Adipocyte (in vitro differentiated cells): ENCODE data around the gene EYA2.

Experiments used
- DNase-seq: peaks from one replicate; pipeline ENCODE4 v3.0.0-alpha.2; 2015; ENCODE audit warnings: low read depth
- H3K27me3 ChIP-seq: replicated peaks from 2 replicates; pipeline ENCODE4 v1.7.0; 2013; ENCODE audit warnings: mild to moderate bottlenecking, low read length, moderate library complexity; ENCODE audit not compliant: control insufficient read depth, insufficient read depth
- H3K36me3 ChIP-seq: 2 replicates; pipeline ENCODE4 v1.7.0; 2013; ENCODE audit warnings: low read length, mild to moderate bottlenecking, moderate library complexity; ENCODE audit not compliant: control insufficient read depth, insufficient read depth, severe bottlenecking
- H3K4me1 ChIP-seq: 2 replicates; pipeline ENCODE4 v1.7.0; 2013; ENCODE audit warnings: mild to moderate bottlenecking, low read length, moderate library complexity; ENCODE audit not compliant: control insufficient read depth, insufficient read depth
- H3K4me3 ChIP-seq: 2 replicates; pipeline ENCODE4 v1.7.0; 2013; ENCODE audit warnings: mild to moderate bottlenecking, low read length, moderate library complexity
- H3K9ac ChIP-seq: 2 replicates; pipeline ENCODE4 v1.7.0; 2013; ENCODE audit warnings: mild to moderate bottlenecking, low read length, moderate library complexity
- H3K9me3 ChIP-seq: 2 replicates; pipeline ENCODE4 v1.7.0; 2013; ENCODE audit warnings: mild to moderate bottlenecking, low read length, moderate library complexity; ENCODE audit not compliant: control insufficient read depth

Gene EYA2

DNA sequence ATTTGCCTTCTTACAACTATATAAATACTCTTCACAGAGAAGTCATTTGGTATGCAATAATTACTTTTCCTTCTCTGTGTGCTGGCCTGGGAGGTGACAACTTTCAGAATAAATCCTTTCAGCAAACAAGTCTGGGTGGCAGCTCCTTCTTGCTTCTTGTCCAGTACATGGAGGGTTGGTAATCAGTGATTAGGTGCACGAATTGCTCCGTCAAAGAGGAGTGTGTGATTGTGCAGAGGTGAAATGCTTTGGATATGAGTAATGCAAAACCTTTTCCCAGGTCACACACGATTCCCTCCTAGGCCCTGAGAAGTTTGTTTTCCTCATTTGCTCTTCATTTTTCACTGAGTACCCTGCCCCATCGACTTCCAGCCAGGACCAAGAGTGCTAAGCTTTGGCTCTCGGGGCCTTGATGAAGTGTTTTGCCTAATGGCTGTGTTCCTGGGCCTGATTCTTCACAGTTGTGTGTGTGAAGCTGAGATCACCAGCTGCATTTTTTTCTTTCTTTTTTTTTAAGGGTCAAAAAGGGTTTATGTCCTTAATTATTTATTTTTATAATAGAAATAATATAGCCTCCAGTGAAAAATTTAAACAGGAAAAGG lies 245.4 kb downstream of the EYA2 start:
- no peak for DNase-seq
- peaks cover 8% of the 10 kb centered on the region for H3K4me1 ChIP-seq
- no peaks in the 10 kb centered on the region for H3K27me3 ChIP-seq
- H3K4me3 ChIP-seq, result no peak overlapping the region
- H3K36me3 ChIP-seq, result no peaks in the 10 kb centered on the region
- peaks cover 4% of the 10 kb centered on the region for H3K9me3 ChIP-seq
- H3K9ac ChIP-seq, result no peak overlapping the region

DNA sequence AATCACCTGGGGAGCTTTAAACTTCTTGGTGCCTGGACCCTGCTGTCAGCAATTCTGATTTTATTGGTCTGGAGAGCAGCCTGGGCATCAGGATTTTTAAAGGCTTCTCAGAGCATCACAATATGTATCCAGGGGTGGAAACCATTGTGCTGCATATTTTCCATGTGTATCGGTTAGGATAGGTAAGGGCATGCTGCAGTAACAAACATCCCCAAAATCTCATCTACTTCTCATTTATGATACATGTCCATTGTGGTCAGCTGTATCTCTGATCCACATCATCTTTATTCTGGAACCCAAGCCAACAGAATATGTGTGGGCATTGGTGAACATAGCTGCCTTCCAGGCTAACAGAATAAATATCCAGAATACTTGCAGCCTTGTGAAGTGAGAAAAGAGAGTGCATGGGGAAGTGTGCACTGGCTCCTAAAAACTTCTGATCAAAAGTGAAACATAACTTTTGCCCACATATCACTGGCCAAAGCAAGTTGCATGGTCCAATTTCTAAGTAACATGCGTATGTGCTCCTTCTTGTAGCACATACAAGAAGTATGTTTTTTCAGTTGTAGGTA lies 246.8 kb downstream of the EYA2 start:
- Histone ChIP-seq H3K36me3 (no peaks in the 10 kb centered on the region), H3K9me3 (peaks cover 4% of the 10 kb centered on the region), H3K4me1 (peaks cover 8% of the 10 kb centered on the region), H3K27me3 (no peaks in the 10 kb centered on the region), H3K9ac (no peak overlapping the region), H3K4me3 (no peak overlapping the region)
- DNase-seq, result no peak

DNA sequence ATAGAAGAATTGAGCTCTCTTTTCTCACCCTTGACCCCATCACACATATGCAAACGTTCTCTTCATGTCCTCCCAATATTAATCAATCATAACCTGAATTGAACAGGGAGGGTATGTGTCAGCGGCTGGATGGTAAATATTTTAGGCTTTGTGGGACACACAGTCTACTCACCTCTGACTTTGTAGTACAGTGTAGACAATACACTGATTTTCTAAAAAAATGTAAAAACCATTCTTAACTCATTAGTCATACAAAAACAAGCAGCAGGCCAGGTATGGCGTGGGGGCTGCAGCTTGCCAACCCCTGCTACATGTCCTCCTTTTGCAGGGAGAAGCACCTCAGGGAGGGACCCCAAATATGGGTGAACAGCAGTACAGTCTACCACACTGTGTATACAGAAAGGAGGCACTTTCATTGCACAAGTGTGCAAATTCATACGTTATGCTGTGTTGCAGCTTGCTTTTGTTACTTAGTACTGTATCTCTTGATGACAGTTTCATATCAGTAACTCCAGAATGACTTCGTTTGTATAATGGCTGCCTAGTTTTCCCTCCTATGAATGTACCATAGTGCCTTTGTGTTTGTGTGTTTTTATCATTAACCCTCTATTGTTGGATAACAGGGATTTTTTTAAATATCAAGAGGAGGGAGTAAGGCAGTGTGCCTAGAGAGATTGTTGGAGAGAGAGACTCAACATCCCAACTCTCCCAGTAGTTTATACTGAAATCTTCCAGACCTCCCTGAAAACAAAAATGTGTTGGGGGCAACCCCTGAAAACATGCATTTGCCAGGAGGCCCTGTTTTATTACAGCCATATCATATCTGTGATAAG lies 247.5 kb downstream of the EYA2 start:
- DNase-seq, result no peak
- peaks cover 3% of the 10 kb centered on the region for H3K4me1 ChIP-seq
- no peaks in the 10 kb centered on the region for H3K36me3 ChIP-seq
- H3K27me3 ChIP-seq, result no peaks in the 10 kb centered on the region
- peaks cover 4% of the 10 kb centered on the region for H3K9me3 ChIP-seq
- H3K4me3 ChIP-seq, result no peak overlapping the region
- H3K9ac ChIP-seq, result no peak overlapping the region

DNA sequence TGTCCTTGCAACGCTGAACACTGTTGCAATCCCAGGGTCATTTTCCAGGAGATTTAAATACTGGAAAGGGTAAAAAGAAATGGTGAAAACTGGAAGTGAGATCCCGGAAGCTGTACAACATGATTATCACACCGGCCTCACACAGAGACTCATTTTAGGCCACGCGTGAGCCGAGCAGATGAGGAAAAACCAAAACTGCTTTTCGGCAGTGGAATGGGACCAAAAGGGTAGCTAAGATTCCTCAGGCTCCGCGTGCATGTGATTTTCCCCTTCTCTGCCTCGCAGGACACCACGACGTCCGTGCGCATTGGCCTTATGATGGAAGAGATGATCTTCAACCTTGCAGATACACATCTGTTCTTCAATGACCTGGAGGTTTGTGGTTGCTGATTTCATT lies 248.1 kb downstream of the EYA2 start:
- Histone ChIP-seq H3K27me3 (no peaks in the 10 kb centered on the region), H3K4me1 (peaks cover 3% of the 10 kb centered on the region), H3K9ac (no peak overlapping the region), H3K36me3 (no peaks in the 10 kb centered on the region), H3K9me3 (peaks cover 4% of the 10 kb centered on the region), H3K4me3 (no peak overlapping the region)
- DNase-seq, result no peak

DNA sequence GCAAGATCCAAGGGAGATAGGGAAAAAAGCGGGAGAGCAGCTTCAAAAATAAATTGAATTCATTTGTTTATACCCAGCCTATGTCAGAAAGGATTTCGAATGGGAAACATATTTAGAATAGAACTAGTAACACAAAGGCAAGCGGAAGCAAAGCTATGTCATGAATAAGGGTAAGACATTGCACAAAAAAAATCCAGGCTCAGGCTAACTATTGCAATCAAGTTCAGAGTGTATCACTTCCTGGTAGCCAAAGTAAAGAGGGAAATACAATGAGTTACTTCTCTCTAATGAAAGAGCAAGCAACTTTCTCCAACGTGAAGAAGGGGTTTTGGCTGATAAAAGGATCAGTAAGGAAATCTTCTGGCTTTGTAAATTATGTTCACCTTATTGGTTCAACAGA lies 249.0 kb downstream of the EYA2 start:
- no peaks in the 10 kb centered on the region for H3K27me3 ChIP-seq
- H3K4me1 ChIP-seq, result peaks cover 3% of the 10 kb centered on the region
- peaks cover 4% of the 10 kb centered on the region for H3K9me3 ChIP-seq
- H3K4me3 ChIP-seq, result no peak overlapping the region
- H3K36me3 ChIP-seq, result no peaks in the 10 kb centered on the region
- H3K9ac ChIP-seq, result no peak overlapping the region
- no peak for DNase-seq

DNA sequence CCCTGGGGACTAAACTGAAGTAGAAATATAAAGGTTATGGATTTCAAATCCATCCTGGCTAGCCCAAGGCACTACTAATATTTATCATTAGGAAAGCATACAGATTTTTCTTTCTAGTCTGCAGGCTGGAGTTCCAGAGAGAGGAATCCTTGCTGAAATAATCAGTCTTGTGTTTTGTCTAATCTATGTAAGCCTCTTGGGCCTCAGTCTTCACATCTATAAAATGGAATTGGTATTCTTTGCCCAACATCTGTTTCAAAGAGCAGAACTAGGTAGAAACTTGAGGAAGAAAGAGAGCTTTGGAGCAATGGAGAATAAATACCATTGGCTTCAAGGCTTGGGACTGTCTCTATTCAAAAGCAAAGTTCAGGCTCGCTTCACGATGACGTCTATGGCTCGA lies 249.8 kb downstream of the EYA2 start:
- Histone ChIP-seq H3K27me3 (no peaks in the 10 kb centered on the region), H3K4me3 (no peak overlapping the region), H3K9me3 (peaks cover 4% of the 10 kb centered on the region), H3K36me3 (no peaks in the 10 kb centered on the region), H3K4me1 (peaks cover 3% of the 10 kb centered on the region), H3K9ac (no peak overlapping the region)
- no peak for DNase-seq

DNA sequence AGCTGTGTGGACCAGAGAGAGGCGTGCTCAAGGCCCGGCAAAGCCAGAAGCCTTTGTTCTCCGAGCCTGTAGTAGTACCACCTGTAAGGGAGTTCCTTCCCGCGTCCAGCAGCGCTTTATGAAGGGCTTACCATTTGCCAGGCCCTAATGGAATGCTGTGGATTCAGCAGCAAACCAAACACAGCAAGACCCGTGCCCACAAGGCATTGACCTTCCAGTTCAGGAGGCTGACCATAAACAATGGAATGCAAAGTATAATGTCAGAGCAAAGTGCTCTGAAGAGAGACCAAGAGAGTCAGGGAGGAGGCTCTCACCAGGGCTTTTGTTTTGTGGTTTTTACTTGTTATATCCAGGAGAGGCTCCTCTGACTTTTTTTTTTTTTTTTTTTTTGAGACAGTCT lies 252.0 kb downstream of the EYA2 start:
- Histone ChIP-seq H3K27me3 (no peaks in the 10 kb centered on the region), H3K36me3 (no peaks in the 10 kb centered on the region), H3K4me3 (no peak overlapping the region), H3K4me1 (peaks cover 3% of the 10 kb centered on the region), H3K9ac (no peak overlapping the region), H3K9me3 (no peaks in the 10 kb centered on the region)
- peak; percentile 73 for DNase-seq

DNA sequence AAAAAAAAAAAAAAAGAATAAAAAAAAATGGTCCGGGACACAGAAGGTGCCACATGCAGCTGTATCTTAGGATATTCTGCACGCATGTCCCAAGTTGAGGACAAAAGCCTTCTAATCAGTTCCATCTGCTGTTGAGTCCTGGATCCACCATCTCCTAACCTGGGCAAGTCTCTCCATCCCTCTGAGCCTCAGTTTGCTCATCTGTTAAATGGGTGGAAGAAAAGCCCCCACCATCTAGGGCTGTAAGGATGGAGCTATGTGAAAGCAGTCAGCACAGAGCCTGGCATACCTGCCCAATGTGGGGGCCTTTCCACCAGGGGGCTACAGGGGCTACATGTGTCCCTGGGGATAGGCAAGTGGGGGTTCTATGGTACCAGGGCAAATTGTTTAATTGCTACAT lies 253.4 kb downstream of the EYA2 start:
- Histone ChIP-seq H3K27me3 (no peaks in the 10 kb centered on the region), H3K9me3 (no peaks in the 10 kb centered on the region), H3K9ac (no peak overlapping the region), H3K36me3 (no peaks in the 10 kb centered on the region), H3K4me1 (peaks cover 3% of the 10 kb centered on the region), H3K4me3 (no peak overlapping the region)
- DNase-seq, result no peak

DNA sequence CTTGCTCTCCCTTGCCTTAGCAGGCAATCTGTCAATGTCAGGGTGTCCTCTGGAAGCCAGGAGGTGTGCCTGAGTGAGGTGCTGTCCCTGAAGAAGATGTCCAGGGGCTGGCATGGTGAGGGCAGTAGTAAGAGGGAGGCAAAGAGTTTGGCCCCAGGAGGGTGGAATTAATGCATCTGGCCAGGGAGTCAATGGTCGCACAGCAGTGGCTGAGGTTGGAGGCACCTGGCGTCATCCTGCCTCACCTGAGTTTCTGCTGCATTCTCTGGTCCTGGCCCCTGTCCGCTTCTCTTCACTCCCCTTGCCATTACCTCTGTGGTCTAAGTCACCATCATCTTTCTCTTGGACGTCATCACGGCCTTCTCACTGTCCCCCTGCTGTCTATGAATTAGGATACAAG lies 255.3 kb downstream of the EYA2 start:
- Histone ChIP-seq H3K9ac (no peak overlapping the region), H3K36me3 (no peaks in the 10 kb centered on the region), H3K4me1 (peaks cover 3% of the 10 kb centered on the region), H3K9me3 (peaks cover 3% of the 10 kb centered on the region), H3K27me3 (no peaks in the 10 kb centered on the region), H3K4me3 (no peak overlapping the region)
- DNase-seq, result no peak

DNA sequence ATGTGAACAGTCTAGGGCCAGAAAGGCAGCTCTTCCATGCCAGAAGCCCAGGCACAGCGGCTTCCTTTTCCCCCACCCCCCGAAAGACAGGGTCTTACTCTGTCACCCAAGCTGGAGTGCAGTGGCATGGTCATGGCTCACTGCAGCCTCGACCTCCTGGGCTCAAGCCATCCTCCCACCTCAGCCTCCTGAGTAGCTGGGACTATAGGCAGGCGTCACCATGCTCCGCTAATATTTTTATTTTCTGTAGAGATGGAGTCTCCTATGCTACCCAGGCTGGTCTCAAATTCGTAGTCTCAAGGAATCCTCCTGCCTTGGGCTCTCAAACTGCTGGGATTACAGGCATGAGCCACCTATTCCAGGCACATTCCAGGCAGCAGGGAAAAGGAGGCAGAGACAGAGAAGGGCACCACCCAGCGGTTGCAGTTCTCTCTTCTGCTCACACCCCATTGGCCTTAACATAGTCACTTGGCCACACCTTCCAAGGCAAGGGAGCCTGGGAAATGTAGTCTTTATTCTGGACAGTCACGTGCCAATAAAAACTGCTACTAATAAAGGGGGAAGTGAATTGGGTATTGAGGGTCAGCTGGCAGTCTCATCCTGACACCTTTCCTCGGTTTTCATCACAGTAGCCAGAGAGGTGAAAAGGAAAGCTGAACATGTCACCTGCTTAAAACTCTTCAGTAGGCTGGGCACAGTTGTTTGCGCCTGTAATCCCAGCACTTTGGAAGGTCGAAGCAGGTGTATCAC lies 255.9 kb downstream of the EYA2 start:
- Histone ChIP-seq H3K4me3 (no peak overlapping the region), H3K27me3 (no peaks in the 10 kb centered on the region), H3K36me3 (no peaks in the 10 kb centered on the region), H3K9ac (no peak overlapping the region), H3K9me3 (peaks cover 3% of the 10 kb centered on the region), H3K4me1 (peaks cover 3% of the 10 kb centered on the region)
- DNase-seq, result peak; percentile 76

DNA sequence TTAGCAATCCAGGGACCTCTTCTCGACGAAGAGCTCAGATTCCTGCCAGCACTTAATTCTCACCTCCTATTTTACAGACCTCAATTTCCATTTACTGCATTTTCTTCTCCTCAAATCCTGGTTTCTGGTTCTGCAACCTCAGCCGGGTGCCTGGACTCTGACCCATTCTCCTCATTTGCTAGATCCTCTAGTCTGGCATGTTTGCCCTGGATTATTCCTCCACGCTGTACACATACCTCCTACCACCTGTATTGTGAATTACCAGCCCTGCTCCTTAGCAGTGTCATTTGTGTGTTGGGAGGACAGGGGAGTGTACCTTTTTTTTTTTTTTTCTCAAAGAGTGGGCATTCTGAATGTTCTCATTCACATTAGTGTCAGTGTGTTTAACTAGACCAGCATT lies 257.4 kb downstream of the EYA2 start:
- Histone ChIP-seq H3K4me1 (peaks cover 3% of the 10 kb centered on the region), H3K9me3 (peaks cover 3% of the 10 kb centered on the region), H3K9ac (no peak overlapping the region), H3K36me3 (no peaks in the 10 kb centered on the region), H3K4me3 (no peak overlapping the region), H3K27me3 (no peaks in the 10 kb centered on the region)
- no peak for DNase-seq
